T-cell (primary cell): ENCODE data around the gene GRID2. TPM values are rescaled to one million over a fixed set of nuclear protein-coding genes. Genes with fewer than 3 reads are reported as not detected.
A peak's percentile ranks its signal among the peaks of the same experiment; 100 is the strongest.

Experiments used
- ATAC-seq, 4 experiments: fragments of 200-7000 bp in 3 of 4; fragments of 150-1000 bp in 1 of 4; cut with Tn5 transposase; replicated peaks in 1 of 4; 1 replicate in 3 of 4; 2 replicates in 1 of 4; pipeline ENCODE4 v1.10.0; 2021; ENCODE audit warnings: moderate library complexity in 3 of 4, mild to moderate bottlenecking in 2 of 4, moderate number of reproducible peaks in 1 of 4
- CTCF ChIA-PET, 2 donors: fragments of 300-600 bp; sonication (Branson Sonifier 250); formaldehyde crosslinking; loops; one replicate each; lab custom pipeline; 2022; ENCODE audit warnings: antibody characterized with exemption in 2 of 2; lab: Charles Lee
- POLR2A ChIA-PET, 2 donors: fragments of 300-600 bp; sonication (Branson Sonifier 250); formaldehyde crosslinking; loops; one replicate each; lab custom pipeline; 2022; ENCODE audit warnings: antibody characterized with exemption in 2 of 2; lab: Charles Lee
- DNase-seq, 35 experiments: peaks; one replicate each; pipeline versions ENCODE4 v3.0.0 to v3.0.0-alpha.2; 2013 to 2023
- H3K27ac ChIP-seq: one replicate; pipeline ENCODE4 v1.5.1; 2013; ENCODE audit warnings: low read length
- H3K27me3 ChIP-seq, 2 experiments: replicated peaks in 1 of 2; 1 replicate in 1 of 2; 2 replicates in 1 of 2; pipeline versions ENCODE4 v1.6.1 to v1.7.0; 2013; ENCODE audit warnings: low read length in 1 of 2, mixed read lengths in 1 of 2; ENCODE audit not compliant: control insufficient read depth in 2 of 2, insufficient read depth in 2 of 2; ENCODE audit errors: extremely low read depth in 1 of 2
- H3K36me3 ChIP-seq, 2 donors: 1 replicate in 1 of 2; 2 replicates in 1 of 2; pipeline versions ENCODE4 v1.6.1 to v1.7.0; 2013; ENCODE audit warnings: low read length in 1 of 2; ENCODE audit not compliant: control insufficient read depth in 2 of 2, insufficient read depth in 1 of 2; ENCODE audit errors: extremely low read depth in 1 of 2
- H3K4me1 ChIP-seq, 2 experiments: 1 replicate in 1 of 2; 2 replicates in 1 of 2; pipeline versions ENCODE4 v1.6.1 to v1.7.0; 2013; ENCODE audit warnings: low read length in 2 of 2, mixed read lengths in 1 of 2; ENCODE audit not compliant: insufficient read depth in 2 of 2, control insufficient read depth in 1 of 2; ENCODE audit errors: extremely low read depth in 1 of 2
- H3K4me3 ChIP-seq, 2 donors: 1 replicate in 1 of 2; 2 replicates in 1 of 2; pipeline versions ENCODE4 v1.5.1 to v1.7.0; 2013; ENCODE audit warnings: mild to moderate bottlenecking in 2 of 2, low read length in 1 of 2, moderate library complexity in 1 of 2; ENCODE audit not compliant: control insufficient read depth in 1 of 2; ENCODE audit errors: extremely low read depth in 1 of 2
- H3K9me3 ChIP-seq: 2 replicates; pipeline ENCODE4 v1.7.0; 2013
- H3K27ac Mint-ChIP-seq, 2 donors: one replicate each; pipeline ENCODE4 v1.8.0; 2020 to 2021; ENCODE audit warnings: mild to moderate bottlenecking in 2 of 2, mixed read lengths in 2 of 2
- H3K27me3 Mint-ChIP-seq, 2 donors: one replicate each; pipeline ENCODE4 v1.8.0; 2021 to 2022; ENCODE audit warnings: mixed read lengths in 2 of 2
- H3K36me3 Mint-ChIP-seq: one replicate; pipeline ENCODE4 v1.8.0; 2021; ENCODE audit warnings: mixed read lengths
- H3K4me1 Mint-ChIP-seq, 3 donors: one replicate each; pipeline ENCODE4 v1.8.0; 2020 to 2022; ENCODE audit warnings: mixed read lengths in 3 of 3, mild to moderate bottlenecking in 1 of 3
- H3K4me3 Mint-ChIP-seq, 3 donors: one replicate each; pipeline ENCODE4 v1.8.0; 2020 to 2022; ENCODE audit warnings: mild to moderate bottlenecking in 3 of 3, mixed read lengths in 3 of 3, moderate library complexity in 3 of 3
- H3K9me3 Mint-ChIP-seq, 3 donors: one replicate each; pipeline ENCODE4 v1.8.0; 2020 to 2022; ENCODE audit warnings: mixed read lengths in 3 of 3
- WGBS: methylation state at CpG from one replicate; pipeline ENCODE4 v1.1.5; 2013; ENCODE audit warnings: missing lambda C conversion rate; ENCODE audit not compliant: insufficient coverage; 5-methylcytosine and 5-hydroxymethylcytosine counted together
- total RNA-seq, 35 experiments: library from RNA in 6 of 35; stranded (reverse) in 6 of 35; fragments of 120-200 nt in 1 of 35; gene quantifications; one replicate each; pipeline versions ENCODE4 v1.2.1 to v1.2.4 and lab custom pipeline; 2013 to 2026

Gene GRID2
- total RNA-seq, 5 donors from 2014 or later (not counting 1 experiment from before 2014, with no cell fraction given), result 0.13 to 0.18 TPM; not detected in 3

- Mint-ChIP-seq H3K36me3 (no peaks in the 10 kb centered on the region), H3K4me3 (no peak overlapping the region), H3K9me3 (no peaks in the 10 kb centered on the region), H3K27me3 (peaks cover 0 to 4% of the 10 kb centered on the region in 2 donors), H3K4me1 (no peaks in the 10 kb centered on the region), H3K27ac (no peak overlapping the region)
- ChIA-PET POLR2A (no interaction called here), CTCF (no interaction called here)
- DNase-seq (no peak), ATAC-seq (no peak)
- Histone ChIP-seq H3K27me3 (no peaks in the 10 kb centered on the region), H3K27ac (no peak overlapping the region), H3K36me3 (no peaks in the 10 kb centered on the region), H3K9me3 (no peaks in the 10 kb centered on the region), H3K4me3 (no peak overlapping the region), H3K4me1 (no peaks in the 10 kb centered on the region)
- WGBS, result no CpG with 5 or more reads among the region's 1 CpG
These were observed 1457.5 kb downstream of the GRID2 start for GRCh38 chr4:93761286-93761685.

DNA sequence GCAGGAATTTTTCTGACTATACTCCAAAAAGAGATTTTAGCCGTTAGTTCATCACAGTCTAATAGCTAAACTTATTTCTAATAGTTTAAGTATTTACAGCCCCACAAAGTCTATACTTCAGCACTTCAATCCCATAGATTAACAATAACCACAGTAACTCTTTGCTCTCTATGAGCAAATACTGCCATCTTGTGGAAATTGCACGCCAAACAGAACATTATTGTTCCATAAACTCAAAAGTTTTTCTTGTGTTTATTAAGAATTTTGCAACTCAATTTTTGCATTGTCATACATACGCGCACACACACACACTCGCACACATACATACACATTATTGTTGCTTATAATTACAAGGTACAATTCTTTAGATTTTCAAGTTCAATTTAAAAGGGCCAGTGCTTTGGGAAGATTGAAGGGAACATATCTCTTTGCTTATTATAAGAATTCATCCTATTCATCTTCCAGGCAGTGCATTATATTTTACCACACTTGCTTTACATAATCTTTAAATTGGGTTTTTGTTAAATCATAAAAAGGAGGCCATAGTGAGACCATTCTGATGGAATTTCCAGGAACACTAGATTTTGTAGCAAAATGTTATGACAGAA lies 1461.0 kb downstream of the GRID2 start:
- H3K4me1 ChIP-seq, result no peaks in the 10 kb centered on the region
- Mint-ChIP-seq H3K9me3 (no peaks in the 10 kb centered on the region), H3K4me1 (no peaks in the 10 kb centered on the region), H3K27ac (no peak overlapping the region), H3K4me3 (no peak overlapping the region), H3K36me3 (no peaks in the 10 kb centered on the region), H3K27me3 (peaks cover 0 to 2% of the 10 kb centered on the region in 2 donors)
- POLR2A ChIA-PET, result no interaction called here
- H3K9me3 ChIP-seq, result no peaks in the 10 kb centered on the region
- WGBS, result no CpG with 5 or more reads among the region's 5 CpGs
- H3K4me3 ChIP-seq, result no peak overlapping the region
- H3K36me3 ChIP-seq, result no peaks in the 10 kb centered on the region
- DNase-seq (peak in 1 of 35 experiments; percentile 6), ATAC-seq (no peak)
- no peaks in the 10 kb centered on the region for H3K27me3 ChIP-seq
- no peak overlapping the region for H3K27ac ChIP-seq
- CTCF ChIA-PET, result no interaction called here

- ChIA-PET POLR2A (no interaction called here), CTCF (interaction anchor here in 1 of 2 donors (0.6 kb wide), 1 partner anchor 118 kb away, joined by 4 read pairs; no protein-coding TSS in a partner anchor)
- Histone ChIP-seq H3K36me3 (no peaks in the 10 kb centered on the region), H3K9me3 (no peaks in the 10 kb centered on the region), H3K27ac (no peak overlapping the region), H3K4me1 (no peaks in the 10 kb centered on the region), H3K27me3 (no peaks in the 10 kb centered on the region), H3K4me3 (no peak overlapping the region)
- H3K9me3 Mint-ChIP-seq, result no peaks in the 10 kb centered on the region
- no peaks in the 10 kb centered on the region for H3K4me1 Mint-ChIP-seq
- DNase-seq, result no peak
- ATAC-seq, result peak in 1 of 4 experiments; percentile 31
- no peaks in the 10 kb centered on the region for H3K36me3 Mint-ChIP-seq
- no peak overlapping the region for H3K27ac Mint-ChIP-seq
- peaks cover 0 to 2% of the 10 kb centered on the region in 2 donors for H3K27me3 Mint-ChIP-seq
- 72% methylated on average over 5 of the region's 5 CpGs for WGBS
- H3K4me3 Mint-ChIP-seq, result no peak overlapping the region
These were observed 1464.2 kb downstream of the GRID2 start for GRCh38 chr4:93767917-93768316.

GRCh38 chr4:93770201-93770600 lies 1466.4 kb downstream of the GRID2 start:
- Mint-ChIP-seq H3K27me3 (no peaks in the 10 kb centered on the region), H3K27ac (no peak overlapping the region), H3K4me3 (no peak overlapping the region), H3K9me3 (no peaks in the 10 kb centered on the region), H3K36me3 (no peaks in the 10 kb centered on the region), H3K4me1 (no peaks in the 10 kb centered on the region)
- Histone ChIP-seq H3K9me3 (no peaks in the 10 kb centered on the region), H3K27ac (no peak overlapping the region), H3K36me3 (no peaks in the 10 kb centered on the region), H3K4me3 (no peak overlapping the region), H3K4me1 (no peaks in the 10 kb centered on the region), H3K27me3 (no peaks in the 10 kb centered on the region)
- ChIA-PET POLR2A (no interaction called here), CTCF (no interaction called here)
- no peak for DNase-seq
- ATAC-seq, result no peak
- WGBS, result no CpG with 5 or more reads among the region's 1 CpG

DNA sequence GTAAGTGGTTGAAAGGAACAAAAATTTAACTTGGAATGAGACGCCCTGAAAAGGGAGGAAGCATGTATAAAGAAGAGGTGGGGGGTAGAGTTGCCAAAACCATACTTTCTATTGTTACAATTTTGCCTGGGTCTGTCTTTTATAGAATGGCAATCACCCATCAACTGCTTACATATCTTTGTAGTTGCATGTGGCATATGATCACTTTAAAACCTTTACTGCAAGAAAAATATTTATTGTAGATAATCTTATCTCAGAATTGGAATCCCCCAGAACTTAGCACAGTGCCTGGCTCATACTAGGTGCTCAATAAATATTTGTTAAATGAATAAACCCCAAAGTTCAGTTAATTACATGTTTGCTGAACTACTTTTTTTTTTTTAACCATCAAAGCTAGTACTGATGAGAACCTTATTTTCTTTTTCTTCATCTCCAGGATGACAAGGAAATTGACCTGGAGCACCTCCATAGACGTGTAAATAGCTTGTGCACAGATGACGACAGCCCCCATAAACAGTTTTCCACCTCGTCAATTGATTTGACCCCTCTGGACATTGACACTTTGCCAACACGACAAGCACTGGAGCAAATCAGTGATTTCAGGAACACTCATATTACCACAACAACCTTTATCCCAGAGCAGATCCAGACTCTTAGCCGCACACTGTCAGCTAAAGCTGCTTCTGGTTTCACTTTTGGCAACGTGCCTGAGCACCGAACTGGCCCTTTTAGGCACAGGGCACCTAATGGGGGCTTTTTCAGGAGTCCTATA lies 1468.1 kb downstream of the GRID2 start:
- Histone ChIP-seq H3K9me3 (no peaks in the 10 kb centered on the region), H3K36me3 (no peaks in the 10 kb centered on the region), H3K27ac (no peak overlapping the region), H3K4me3 (no peak overlapping the region), H3K4me1 (no peaks in the 10 kb centered on the region), H3K27me3 (no peaks in the 10 kb centered on the region)
- no peaks in the 10 kb centered on the region for H3K36me3 Mint-ChIP-seq
- ATAC-seq (no peak), DNase-seq (no peak)
- ChIA-PET CTCF (no interaction called here), POLR2A (no interaction called here)
- WGBS, result 79% methylated on average over 7 of the region's 8 CpGs
- H3K27ac Mint-ChIP-seq, result no peak overlapping the region
- no peaks in the 10 kb centered on the region for H3K4me1 Mint-ChIP-seq
- H3K27me3 Mint-ChIP-seq, result no peaks in the 10 kb centered on the region
- H3K9me3 Mint-ChIP-seq, result peaks cover 0 to 2% (median 0%) of the 10 kb centered on the region in 3 donors
- H3K4me3 Mint-ChIP-seq, result no peak overlapping the region

DNA sequence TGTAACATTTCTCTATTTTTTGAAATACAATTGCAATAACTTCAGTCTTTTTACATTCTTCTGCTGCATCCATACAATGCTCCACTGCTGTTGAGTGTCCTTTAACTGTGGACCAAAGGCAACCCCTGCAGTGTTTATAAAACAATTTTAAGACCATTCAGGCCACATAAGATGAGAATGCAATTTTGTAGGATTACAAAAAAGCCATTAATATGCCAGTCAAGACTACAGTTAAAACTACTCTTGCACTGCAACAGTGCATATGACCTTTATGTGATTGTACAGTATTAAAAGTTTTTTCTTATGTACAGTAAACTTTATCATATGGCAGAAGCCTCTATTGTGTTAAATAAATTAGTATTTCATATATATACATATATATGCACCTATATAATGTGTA lies 1469.1 kb downstream of the GRID2 start:
- ATAC-seq (no peak), DNase-seq (no peak)
- ChIA-PET POLR2A (no interaction called here), CTCF (no interaction called here)
- Mint-ChIP-seq H3K27ac (no peak overlapping the region), H3K36me3 (no peaks in the 10 kb centered on the region), H3K4me1 (no peaks in the 10 kb centered on the region), H3K4me3 (no peak overlapping the region), H3K27me3 (no peaks in the 10 kb centered on the region), H3K9me3 (peaks cover 0 to 4% (median 0%) of the 10 kb centered on the region in 3 donors)
- H3K4me1 ChIP-seq, result no peaks in the 10 kb centered on the region
- H3K9me3 ChIP-seq, result no peaks in the 10 kb centered on the region
- no peaks in the 10 kb centered on the region for H3K27me3 ChIP-seq
- H3K4me3 ChIP-seq, result no peak overlapping the region
- no peaks in the 10 kb centered on the region for H3K36me3 ChIP-seq
- H3K27ac ChIP-seq, result no peak overlapping the region
